GM12878 (cell line): ENCODE results near the gene BRME1.

ENCODE experiments used
- CBX5 ChIP-seq: sonication (generic); IDR thresholded peaks from 2 replicates; pipeline ENCODE4 v1.6.1; 2016; ENCODE audit warnings: low read depth, moderate library complexity, mild to moderate bottlenecking, inconsistent platforms
- DPF2 ChIP-seq: fragments of 450-650 bp; IDR thresholded peaks from 2 replicates; pipeline ENCODE4 v1.6.1; 2017; ENCODE audit warnings: mild to moderate bottlenecking
- GATAD2B ChIP-seq: fragments of 450-650 bp; conservative IDR thresholded peaks from 2 replicates; pipeline ENCODE4 v1.6.1; 2017; ENCODE audit warnings: low read depth, mild to moderate bottlenecking, moderate library complexity
- POLR2A ChIP-seq: IDR thresholded peaks from 2 replicates; pipeline ENCODE4 v1.6.1; 2011; ENCODE audit warnings: low read depth, mild to moderate bottlenecking, low read length
- SREBF2 ChIP-seq: IDR thresholded peaks from 2 replicates; pipeline ENCODE4 v1.6.1; 2012; ENCODE audit warnings: mild to moderate bottlenecking, low read length
- TF ChIP-seq, protein P1 (sequence below), 3 experiments: IDR thresholded peaks in 2 of 3; conservative IDR thresholded peaks in 1 of 3; 2 replicates each; pipeline ENCODE4 v1.5.1; 2011; ENCODE audit warnings: low read depth in 3 of 3, low read length in 3 of 3, mild to moderate bottlenecking in 3 of 3, control low read depth in 2 of 3, moderate library complexity in 2 of 3, inconsistent platforms in 1 of 3, mixed read lengths in 1 of 3; ENCODE audit not compliant: control insufficient read depth in 2 of 3, insufficient read depth in 1 of 3; ENCODE audit errors: extremely low read depth in 1 of 3
- TF ChIP-seq, protein P2 (sequence below): IDR thresholded peaks from 2 replicates; pipeline ENCODE4 v1.6.1; 2011; ENCODE audit warnings: mild to moderate bottlenecking, low read depth, low read length, moderate library complexity; ENCODE audit not compliant: insufficient replicate concordance

DNA sequence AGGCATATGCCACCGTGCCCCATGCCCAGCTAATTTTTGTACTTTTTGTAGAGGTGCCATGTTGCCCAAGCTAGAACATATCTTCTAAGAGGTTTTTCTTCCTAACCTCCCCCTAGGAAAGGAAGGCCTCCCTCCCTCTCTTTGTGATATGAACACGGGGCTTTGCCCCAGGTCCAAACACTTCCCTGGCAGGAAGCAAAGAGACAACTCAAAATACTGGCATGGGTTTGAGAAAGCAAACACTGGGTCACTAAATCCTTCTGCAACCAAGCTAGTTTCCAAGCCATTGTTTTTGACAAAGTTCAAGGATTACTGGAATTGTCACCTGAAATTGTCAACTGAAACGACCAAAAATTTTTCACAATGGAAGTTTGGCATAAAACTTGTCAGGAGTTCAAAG is 8.9 kb upstream of the BRME1 start:
- TF ChIP-seq, protein P1, sequence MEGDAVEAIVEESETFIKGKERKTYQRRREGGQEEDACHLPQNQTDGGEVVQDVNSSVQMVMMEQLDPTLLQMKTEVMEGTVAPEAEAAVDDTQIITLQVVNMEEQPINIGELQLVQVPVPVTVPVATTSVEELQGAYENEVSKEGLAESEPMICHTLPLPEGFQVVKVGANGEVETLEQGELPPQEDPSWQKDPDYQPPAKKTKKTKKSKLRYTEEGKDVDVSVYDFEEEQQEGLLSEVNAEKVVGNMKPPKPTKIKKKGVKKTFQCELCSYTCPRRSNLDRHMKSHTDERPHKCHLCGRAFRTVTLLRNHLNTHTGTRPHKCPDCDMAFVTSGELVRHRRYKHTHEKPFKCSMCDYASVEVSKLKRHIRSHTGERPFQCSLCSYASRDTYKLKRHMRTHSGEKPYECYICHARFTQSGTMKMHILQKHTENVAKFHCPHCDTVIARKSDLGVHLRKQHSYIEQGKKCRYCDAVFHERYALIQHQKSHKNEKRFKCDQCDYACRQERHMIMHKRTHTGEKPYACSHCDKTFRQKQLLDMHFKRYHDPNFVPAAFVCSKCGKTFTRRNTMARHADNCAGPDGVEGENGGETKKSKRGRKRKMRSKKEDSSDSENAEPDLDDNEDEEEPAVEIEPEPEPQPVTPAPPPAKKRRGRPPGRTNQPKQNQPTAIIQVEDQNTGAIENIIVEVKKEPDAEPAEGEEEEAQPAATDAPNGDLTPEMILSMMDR (IDR thresholded peaks at IDR 0.05 in 2 of 3, conservative IDR thresholded peaks at IDR 0.05 in 1 of 3; ENCODE audit: control insufficient read depth in 2 of 3, extremely low read depth in 1 of 3, insufficient read depth in 1 of 3, low read depth in 3 of 3, low read length in 3 of 3) = no peak
- no peak for TF ChIP-seq POLR2A
- no peak for TF ChIP-seq GATAD2B
- TF ChIP-seq, protein P2, sequence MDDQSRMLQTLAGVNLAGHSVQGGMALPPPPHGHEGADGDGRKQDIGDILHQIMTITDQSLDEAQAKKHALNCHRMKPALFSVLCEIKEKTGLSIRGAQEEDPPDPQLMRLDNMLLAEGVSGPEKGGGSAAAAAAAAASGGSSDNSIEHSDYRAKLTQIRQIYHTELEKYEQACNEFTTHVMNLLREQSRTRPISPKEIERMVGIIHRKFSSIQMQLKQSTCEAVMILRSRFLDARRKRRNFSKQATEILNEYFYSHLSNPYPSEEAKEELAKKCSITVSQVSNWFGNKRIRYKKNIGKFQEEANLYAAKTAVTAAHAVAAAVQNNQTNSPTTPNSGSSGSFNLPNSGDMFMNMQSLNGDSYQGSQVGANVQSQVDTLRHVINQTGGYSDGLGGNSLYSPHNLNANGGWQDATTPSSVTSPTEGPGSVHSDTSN = no peak
- no peak for TF ChIP-seq DPF2
- no peak for TF ChIP-seq CBX5
- no peak for TF ChIP-seq SREBF2
